ENCODE data around the gene FKBP10. TPM values are rescaled to one million over a fixed set of nuclear protein-coding genes. Genes with fewer than 3 reads are reported as not detected.
A peak's percentile ranks its signal among the peaks of the same experiment; 100 is the strongest.

Gene FKBP10
- total RNA-seq, 1 donor from 2014 or later: 10.4 TPM

DNA sequence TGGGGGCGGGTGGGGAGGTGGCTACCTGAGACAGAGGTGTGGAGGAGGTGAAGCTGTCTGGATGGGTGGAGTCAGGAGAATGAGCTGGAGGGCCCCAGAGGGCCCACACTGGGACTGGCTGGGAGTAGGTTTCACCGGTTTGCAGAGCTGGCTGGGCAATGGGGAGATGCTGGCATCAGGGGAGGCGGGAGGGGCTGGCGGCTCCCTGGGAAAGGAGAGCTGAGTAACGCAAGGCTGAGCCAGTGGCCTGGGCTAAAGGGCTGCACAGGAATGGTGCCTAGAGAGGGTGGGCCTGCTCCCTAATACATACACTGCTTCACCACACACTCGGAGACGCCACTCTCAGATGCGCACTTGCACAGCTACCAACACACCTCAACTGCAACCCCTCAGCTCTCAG lies 13.4 kb upstream of the FKBP10 start:
- TF ChIP-seq, protein P1, sequence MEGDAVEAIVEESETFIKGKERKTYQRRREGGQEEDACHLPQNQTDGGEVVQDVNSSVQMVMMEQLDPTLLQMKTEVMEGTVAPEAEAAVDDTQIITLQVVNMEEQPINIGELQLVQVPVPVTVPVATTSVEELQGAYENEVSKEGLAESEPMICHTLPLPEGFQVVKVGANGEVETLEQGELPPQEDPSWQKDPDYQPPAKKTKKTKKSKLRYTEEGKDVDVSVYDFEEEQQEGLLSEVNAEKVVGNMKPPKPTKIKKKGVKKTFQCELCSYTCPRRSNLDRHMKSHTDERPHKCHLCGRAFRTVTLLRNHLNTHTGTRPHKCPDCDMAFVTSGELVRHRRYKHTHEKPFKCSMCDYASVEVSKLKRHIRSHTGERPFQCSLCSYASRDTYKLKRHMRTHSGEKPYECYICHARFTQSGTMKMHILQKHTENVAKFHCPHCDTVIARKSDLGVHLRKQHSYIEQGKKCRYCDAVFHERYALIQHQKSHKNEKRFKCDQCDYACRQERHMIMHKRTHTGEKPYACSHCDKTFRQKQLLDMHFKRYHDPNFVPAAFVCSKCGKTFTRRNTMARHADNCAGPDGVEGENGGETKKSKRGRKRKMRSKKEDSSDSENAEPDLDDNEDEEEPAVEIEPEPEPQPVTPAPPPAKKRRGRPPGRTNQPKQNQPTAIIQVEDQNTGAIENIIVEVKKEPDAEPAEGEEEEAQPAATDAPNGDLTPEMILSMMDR (IDR thresholded peaks at IDR 0.05; ENCODE audit: borderline replicate concordance): no peak
- intact Hi-C loops (cut with micrococcal nuclease): no loop called here
- Histone ChIP-seq H3K36me3 (no peaks in the 10 kb centered on the region), H3K4me3 (no peak overlapping the region), H3K27me3 (ENCODE audit: low read depth) (no peaks in the 10 kb centered on the region), H3K9me3 (replicated peaks) (no peaks in the 10 kb centered on the region), H3K4me1 (peaks cover 18% of the 10 kb centered on the region), H3K27ac (replicated peaks) (no peak overlapping the region)
- DNase-seq: no peak

DNA sequence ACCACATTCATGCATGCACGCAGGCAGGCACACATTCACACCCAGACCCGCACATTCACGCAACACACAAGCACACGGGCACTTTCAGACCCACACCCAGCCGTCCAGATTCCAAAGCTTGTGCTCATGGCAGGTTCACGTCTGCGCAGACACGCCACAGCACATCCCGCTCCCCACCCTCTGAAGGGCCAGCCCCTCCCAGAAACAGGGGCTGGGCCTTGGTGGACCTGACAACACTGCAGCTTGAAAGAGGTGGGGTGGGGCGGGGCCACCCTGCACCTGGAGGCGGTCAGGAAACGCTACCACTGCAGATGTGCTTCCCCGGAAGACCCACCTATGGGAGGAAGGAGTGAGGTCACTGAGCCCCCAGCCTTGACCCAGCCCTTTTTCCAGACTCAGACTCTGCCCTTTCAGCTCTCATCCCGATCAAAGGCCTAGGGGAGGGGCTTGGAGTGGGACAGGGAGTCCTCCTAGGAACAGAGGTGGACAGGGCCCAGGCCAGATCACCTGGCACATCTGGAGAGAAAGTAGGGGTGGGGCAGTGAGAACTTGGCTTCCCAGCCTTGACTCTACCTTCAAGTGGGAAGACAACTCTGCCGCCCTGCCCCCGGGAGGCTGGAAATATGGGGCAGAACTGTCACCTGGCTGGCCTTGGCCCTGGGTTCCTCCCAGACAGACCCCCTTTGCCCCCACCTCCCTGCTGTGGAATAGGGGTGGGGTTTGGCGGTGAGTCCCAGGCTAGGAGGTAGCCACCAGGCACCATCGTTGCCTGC lies 12.0 kb upstream of the FKBP10 start:
- Histone ChIP-seq H3K36me3 (no peaks in the 10 kb centered on the region), H3K27me3 (ENCODE audit: low read depth) (no peaks in the 10 kb centered on the region), H3K9me3 (replicated peaks) (no peaks in the 10 kb centered on the region), H3K27ac (replicated peaks) (peak overlapping the region; percentile 45), H3K4me3 (peak overlapping the region; percentile 38), H3K4me1 (peaks cover 12% of the 10 kb centered on the region)
- intact Hi-C loops (cut with micrococcal nuclease): loop anchor here (2.0 kb wide), 1 partner anchor 62 kb away; no protein-coding TSS in a partner anchor
- DNase-seq: no peak
- TF ChIP-seq, protein P1 (IDR thresholded peaks at IDR 0.05; ENCODE audit: borderline replicate concordance): no peak

DNA sequence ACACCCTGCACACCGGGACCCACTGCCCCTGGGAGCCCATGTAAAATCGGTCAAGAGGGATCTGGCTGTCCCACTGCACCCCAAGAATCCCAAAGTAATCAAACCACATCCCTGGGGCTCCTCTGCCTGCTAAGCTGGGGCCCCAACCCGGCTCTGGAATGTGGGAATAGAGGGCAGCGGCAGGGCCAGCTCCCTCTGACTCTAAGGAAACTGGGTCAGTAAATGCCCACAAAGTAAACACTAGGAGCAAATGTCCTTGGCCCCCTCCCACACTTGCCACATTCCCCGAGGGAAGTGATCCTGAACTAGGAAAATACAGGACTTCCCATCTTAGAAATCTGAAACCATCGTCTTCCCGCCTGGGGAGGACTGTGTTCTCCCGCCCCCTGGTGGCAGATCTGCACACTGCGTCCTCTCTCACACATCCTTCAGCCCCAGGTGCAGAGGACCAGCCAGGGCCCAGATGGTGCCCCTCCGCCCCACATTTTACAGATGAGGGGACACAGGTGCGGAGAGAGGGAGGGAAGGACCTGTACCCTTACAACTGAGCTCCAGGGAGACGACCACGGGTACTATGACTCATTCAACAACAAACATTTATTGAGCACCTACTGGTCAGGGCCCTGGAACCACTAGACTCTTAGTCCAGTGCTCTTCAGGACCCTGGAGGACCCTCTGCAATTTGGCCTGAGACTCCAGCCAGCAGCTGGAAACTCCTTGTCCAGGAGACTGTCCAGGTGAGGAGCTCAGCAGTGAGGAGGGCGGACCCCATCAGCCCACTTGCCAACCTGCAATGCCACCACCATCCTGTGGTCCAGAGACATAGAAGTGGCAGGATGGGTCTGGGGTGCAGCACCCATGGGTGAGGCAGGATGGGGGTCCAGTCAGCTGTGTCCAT lies 11.2 kb upstream of the FKBP10 start:
- H3K4me3 ChIP-seq: peak overlapping the region; percentile 38
- H3K9me3 ChIP-seq (replicated peaks): no peaks in the 10 kb centered on the region
- H3K4me1 ChIP-seq: peaks cover 12% of the 10 kb centered on the region
- DNase-seq: peak; percentile 84
- peak overlapping the region; percentile 45 for H3K27ac ChIP-seq (replicated peaks)
- TF ChIP-seq, protein P1 (IDR thresholded peaks at IDR 0.05; ENCODE audit: borderline replicate concordance): peak; percentile 98
- intact Hi-C loops (cut with micrococcal nuclease): loop anchor here (2.0 kb wide), 1 partner anchor 63 kb away; no protein-coding TSS in a partner anchor
- no peaks in the 10 kb centered on the region for H3K27me3 ChIP-seq (ENCODE audit: low read depth)
- H3K36me3 ChIP-seq: peaks cover 5% of the 10 kb centered on the region

DNA sequence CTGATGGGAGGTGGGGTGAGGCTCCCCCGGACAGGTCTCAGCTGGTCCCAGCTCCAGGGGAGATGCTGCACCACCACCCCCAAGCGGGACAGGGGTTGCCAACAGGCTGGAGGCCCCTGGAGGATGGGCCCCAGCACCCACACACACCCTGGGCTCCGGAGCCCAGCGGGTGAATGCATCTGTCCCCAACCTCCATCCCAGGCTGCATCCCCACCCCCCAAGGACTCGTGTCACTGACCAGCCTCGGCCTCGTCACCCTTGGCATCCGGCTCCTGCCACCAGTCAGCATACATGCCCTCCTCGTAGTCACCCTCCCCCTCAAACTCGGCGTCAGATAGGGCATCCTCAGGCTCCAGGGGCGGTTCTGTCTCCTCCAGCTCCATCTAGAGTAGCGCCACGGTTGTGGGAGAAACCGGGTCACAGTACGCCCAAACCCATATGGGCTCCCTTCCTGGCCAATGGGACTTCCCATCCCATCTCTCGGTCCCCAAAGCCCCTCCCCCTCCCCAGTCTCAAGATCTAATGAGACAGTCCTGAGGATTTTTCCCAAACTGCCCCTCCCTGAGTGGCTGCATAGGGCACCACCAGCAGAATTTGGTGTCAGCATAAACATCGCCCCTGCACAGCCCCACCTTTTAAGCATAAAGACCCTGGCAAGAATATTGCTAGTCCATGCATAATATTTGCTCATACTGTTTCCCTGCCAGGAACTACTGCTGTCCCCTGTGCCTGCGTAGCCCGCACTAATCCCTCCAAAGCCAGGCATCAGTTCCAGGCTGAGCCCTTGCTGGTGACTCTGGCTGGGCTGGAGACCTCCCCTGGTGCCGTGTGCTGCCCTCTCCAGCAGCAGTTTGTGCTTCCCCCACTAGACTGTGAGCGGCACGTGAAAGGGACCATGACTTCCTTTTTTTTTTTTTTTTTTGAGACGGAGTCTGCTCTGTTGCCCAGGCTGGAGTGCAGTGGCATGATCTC lies 9.5 kb upstream of the FKBP10 start:
- no peak for DNase-seq
- Histone ChIP-seq H3K27ac (replicated peaks) (no peak overlapping the region), H3K4me1 (peaks cover 12% of the 10 kb centered on the region), H3K27me3 (ENCODE audit: low read depth) (no peaks in the 10 kb centered on the region), H3K36me3 (peaks cover 5% of the 10 kb centered on the region), H3K9me3 (replicated peaks) (no peaks in the 10 kb centered on the region), H3K4me3 (no peak overlapping the region)
- intact Hi-C loops (cut with micrococcal nuclease): no loop called here
- TF ChIP-seq, protein P1 (IDR thresholded peaks at IDR 0.05; ENCODE audit: borderline replicate concordance): no peak
